GM18498 (cell line): ENCODE measurements around the gene ZNF789.
"Not testable (repeated sequence)": the region's sequence is repeated elsewhere in the genome, so short reads cannot be mapped to it uniquely, and the experiment has no call there.

ENCODE experiments used
- ATAC-seq: cut with Tn5 transposase; IDR thresholded peaks from one replicate; pipeline ENCODE4 v1.9.1; 2021; ENCODE audit warnings: mild to moderate bottlenecking, moderate library complexity; ENCODE audit not compliant: unreplicated experiment

ZNF789 gene

DNA sequence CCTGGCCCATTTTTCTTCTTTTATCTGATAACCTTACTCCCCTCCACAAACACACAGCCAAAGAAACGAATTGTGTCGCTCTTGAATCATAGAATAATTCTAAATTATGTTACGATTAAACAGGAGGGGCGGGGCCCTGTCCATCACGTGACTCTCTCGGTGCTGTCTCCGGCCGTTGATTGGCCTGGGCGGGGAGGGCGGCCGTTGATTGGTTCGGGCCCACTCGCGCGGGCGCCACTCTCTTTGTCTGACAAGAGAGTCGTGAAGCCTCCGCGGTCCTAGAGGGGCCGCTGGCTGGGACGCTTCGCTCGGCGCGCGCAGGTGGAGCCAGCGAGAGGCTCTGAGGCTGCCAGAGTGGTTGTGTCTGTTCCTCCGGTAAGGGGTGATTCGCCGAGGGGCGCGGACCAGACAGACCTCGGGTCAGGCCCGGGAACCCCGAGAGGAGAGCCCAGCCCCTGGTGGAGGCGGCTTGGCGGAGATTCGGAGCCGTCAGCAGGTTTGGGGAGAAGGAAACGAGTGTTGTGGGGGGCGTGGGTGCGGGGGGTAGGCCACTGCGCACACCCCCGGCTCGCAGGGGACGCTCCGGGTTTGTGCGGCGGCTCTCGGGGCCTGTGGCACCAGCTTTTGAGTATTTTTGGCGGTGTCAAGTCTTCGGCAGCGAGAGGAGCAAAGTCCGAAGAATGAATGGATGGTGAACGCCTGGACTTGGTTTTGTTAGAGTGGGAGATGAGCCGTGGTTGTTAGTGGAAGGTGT, at the start of gene ZNF789:
Gene ZNF789, plus strand, starts transcription at position 330 of the 754 bp plus-strand sequence. CDS start 3,567 bp downstream, outside the sequence.
- ATAC-seq, result peak; percentile 96

DNA sequence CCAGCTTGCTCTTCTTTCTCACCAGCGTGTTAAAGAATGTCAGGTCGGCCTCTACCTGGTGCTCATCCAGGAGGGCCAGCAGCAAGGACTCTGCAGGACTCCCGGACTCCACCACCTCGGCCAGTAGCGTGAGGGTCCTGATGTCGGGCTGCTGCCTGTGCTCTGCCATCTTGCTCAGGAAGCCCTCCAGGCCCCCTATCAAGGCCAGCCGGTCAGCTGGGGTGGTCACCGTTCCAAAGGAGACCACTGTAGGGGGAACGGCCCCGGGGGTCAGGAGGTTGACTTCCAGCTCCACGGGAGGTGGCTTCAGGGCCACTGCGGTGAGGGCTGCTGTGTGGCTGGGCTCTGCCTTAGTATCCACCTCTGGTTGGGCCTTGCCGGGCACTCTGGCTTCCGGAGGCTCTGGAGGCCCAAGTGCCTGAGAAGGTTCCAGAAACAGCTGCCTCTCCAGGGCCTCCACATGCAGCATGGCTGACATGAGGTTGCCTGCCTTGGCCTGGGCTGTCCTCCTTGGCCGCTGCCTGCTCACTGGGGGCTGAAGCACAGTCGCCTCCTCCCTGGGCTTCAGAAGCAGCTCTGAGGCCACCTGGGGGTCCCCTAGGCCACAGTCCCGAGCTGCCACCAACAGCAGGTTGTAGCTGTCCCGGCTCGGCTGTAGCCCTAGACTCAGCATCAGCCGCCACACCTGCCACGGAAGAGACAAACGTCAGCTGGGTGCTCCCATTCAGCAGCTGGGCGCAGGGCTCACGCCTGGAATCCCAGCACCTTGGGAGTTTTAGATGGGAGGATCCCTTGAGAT, 47.6 kb upstream of the ZNF789 start:
- ATAC-seq, result no peak

DNA sequence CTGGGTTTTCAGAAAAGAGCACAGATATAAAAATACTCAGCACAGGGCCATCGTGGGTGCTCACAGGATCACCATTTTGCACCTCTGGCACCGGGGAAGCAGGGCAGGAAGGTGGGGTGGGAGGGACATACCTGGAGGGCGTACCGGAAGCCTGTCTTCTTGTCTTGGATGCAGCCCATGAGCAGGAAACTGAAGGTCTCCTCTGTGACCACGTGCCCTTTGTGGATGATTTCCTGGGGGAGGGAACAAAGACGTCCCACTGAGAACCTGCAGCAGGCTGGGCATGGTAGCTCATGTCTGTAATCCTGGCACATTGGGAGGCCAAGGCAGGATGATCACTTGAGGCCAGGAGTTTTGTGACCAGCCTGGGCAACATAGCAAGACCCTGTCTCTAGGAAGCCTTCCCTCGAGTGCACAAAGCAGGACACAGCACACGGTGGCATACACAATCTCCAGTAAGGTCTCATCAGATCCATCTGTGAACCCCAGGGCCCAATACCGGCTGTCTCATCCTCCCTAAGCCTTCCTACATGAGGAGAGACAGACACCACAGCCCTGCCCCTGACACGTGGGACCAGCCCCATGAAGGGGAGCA, 43.6 kb upstream of the ZNF789 start:
- no peak for ATAC-seq

DNA sequence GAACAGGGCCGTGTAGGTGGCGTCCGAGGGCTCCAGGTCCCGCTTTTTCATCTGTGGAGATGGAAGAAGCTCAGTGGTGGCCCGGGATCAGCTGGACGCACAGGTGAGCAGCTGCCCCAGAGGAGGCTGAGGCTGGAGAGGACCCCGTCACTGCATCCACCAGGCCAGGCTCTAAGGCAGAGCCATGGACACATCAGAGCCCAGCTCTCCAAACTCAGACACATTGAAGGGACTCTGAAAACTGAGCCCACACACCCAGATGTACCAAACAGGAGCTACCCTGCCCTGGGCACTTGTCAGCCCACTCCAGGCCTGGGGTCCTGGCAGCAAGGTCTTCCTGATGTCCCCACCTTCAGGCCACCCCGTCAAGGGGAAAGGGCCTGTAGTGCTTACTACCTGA, 42.9 kb upstream of the ZNF789 start:
- no peak for ATAC-seq

DNA sequence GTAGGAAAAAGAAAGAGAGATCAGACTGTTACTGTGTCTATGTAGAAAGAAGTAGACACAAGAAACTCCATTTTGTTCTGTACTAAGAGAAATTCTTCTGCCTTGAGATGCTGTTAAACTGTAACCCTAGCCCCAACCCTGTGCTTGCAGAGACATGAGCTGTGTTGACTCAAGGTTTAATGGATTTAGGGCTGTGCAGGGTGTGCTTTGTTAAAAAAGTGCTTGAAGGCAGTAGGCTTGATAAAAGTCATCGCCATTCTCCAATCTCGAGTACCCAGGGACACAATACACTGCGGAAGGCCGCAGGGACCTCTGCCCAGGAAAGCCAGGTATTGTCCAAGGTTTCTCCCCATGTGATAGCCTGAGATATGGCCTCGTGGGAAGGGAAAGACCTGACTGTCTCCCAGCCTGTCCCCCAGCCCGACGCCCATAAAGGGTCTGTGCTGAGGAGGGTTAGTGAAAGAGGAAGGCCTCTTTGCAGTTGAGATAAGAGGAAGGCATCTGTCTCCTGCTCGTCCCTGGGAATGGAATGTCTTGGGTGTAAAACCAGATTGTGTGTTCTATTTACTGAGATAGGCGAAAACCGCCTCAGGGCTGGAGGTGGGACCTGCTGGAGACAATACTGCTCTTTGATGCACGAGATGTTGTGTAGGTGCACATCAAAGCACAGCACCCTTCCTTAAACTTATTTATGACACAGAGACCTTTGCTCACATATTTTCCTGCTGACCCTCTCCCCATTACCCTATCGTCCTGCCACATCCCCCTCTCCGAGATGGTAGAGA, 40.7 kb upstream of the ZNF789 start:
- not testable (repeated sequence) for ATAC-seq

DNA sequence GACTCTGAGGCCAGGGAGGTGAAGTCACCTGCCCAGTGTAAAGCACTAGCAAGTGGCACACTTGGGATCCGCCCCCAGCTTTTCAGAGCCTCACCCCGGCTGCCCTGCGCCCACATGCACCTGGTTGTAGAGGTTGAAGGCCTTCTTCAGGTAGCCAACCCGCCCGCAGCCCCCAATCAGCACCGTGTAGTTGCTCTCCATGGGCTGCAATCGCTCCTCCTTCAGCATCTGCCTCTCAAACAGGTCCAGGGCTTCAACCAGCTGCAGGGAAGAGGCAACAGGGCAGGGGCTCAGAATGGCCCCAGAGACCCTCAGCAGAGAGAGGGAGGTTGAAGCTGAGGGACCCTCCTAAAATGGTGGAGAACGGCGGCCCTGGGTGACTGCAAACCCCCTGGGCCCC, 39.5 kb upstream of the ZNF789 start:
- no peak for ATAC-seq

DNA sequence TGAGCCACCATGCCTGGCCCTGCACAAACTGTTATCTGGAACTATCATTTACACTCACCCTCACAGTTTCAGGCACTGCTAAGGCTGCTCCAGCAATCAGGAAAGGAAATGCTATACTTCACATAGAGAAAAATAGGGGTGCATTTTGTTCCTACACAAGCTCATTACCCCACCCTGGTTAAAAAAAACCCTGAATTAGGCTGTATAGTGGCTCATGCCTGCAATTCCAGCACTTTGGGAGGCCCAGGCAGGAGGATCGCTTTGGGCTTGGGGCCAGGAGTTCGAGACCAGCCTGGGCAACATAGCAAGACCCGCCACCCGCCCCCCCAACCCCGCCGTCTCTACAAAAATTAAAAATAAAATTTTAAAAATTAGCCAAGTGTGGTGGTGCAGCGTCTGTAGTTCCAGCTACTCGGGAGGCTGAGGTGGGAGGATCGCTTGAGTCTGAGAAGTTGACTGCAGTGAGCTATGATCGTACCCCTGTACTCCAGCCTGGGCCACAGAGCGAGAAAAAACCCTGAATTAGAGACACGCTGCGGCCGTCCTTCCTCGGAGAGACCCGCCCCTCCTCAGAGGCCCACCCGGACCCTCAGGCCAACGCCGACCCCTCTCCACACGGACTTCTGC, 34.6 kb upstream of the ZNF789 start:
- no peak for ATAC-seq

DNA sequence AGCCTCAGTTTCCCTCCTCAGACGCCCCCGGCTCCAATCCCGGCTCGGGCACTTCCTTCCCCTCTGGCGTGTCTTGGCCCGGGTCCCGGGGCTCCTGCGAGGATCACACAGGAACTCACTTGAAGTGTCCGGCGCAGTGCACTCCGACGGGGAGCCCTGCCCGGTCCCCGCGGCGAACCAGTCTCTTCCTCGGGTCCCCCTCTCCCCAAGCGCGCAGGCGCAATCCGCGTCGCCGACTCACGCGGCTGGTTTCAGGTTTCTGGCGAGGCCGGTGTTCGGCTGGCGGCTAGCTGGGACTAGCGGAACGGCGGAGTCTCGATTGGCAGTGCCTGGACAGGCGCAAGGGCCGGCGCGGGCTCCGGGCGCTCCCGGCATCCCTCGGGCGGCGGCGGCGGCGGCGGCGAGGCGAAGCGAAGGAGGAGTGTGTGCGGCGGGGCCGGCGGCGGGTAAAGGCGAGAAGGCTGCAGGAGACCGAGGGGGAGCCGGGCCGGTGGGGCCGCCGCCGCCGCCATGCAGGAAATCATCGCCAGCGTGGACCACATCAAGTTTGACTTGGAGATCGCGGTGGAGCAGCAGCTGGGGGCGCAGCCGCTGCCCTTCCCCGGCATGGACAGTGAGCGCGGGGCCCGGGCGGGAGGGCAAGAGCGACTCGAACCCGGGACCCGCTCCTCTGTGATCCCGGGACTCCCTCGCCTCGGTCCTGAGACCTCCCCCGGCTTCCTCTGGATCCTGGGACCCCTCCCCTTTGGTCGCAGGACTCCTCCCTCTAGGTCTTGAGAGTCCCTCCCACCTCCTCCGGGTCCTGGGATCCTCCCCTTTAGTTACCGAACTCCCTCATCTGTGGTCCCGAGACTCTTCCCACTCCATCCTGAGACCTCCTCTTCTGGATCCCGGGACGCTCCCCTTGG, 33.9 kb upstream of the ZNF789 start, which contains the start of the genes CPSF4 and PTCD1:
Gene CPSF4, plus strand, starts transcription at position 371 of the 908 bp plus-strand sequence. Its CDS starts 140 bp downstream, at position 511.
Gene PTCD1, minus strand, starts transcription at position 226 of the 908 bp plus-strand sequence. CDS start 3,556 bp downstream, outside the sequence.
- peak; percentile 93 for ATAC-seq

DNA sequence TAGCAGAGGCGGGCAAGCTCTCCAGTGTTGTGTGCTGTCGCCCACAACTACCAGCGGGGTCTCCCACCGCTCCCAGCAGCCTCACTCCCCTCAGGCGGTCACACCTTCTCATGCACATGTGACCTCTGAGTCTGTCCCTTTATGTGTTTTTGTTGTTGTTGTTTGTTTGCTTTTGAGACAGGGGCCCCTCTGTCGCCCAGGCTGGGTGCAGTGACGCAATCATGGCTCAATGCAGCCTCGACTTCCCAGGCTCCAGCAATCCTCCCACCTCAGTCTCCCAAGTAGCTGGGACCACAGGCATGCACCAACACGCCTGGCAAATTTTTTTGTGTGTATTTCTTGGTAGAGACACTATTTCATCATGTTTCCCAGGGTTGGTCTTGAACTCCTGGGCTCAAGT, 32.5 kb upstream of the ZNF789 start:
- ATAC-seq, result no peak

DNA sequence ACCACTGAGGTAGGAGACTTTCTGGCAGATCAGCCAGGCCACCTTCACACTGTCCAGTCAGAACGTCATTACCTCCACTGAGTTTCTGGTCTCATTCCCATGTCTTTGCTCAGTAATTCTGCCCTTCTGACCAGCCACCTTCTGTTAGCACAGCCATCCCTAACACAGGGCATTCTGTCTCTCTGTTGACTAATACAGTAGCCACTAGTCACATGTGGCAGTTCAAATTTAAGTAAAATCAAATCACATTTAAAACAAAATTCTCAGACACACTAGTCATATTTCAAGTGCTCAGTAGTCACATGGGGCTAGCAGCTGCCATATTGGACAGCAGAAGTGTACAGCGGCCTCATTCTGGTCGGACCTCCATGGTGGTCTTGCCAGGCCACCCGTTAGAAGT, 26.6 kb upstream of the ZNF789 start:
- ATAC-seq, result no peak

DNA sequence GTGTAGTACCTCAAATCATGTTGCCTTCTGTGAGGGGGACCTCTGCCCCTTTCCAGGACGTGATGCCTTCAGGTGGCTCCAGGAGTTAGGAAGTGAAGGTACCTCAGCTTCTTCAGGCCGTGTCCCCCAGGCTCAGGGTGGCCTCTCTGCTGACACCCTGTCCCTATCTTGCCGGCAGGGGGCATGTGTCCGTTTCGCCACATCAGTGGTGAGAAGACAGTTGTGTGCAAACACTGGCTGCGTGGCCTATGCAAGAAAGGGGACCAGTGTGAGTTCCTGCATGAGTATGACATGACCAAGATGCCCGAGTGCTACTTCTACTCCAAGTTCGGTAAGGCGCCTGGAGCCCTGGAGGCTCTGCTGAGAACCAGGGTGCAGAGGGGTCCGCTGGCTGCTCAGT, 24.7 kb upstream of the ZNF789 start:
- ATAC-seq, result no peak

DNA sequence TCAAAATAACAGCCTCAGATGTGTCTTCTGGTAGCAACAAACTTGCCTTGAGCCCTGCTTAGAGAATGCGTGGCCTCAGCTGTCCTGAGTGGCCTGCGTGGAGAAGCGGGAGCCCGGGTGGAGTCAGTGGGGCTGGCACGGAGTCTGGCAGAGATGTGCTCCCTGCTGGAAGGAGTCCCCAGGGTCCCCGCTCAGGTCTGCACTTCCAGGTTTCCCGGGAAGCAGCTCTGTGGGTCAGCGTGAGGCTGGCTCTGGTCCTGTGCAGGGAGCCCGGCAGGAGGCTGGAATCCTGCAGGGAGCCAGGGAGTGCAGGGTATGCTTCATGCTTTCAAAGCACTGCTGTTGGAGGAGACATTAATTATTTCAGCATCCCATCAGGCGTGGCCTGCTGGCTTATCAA, 23.8 kb upstream of the ZNF789 start:
- ATAC-seq, result no peak

DNA sequence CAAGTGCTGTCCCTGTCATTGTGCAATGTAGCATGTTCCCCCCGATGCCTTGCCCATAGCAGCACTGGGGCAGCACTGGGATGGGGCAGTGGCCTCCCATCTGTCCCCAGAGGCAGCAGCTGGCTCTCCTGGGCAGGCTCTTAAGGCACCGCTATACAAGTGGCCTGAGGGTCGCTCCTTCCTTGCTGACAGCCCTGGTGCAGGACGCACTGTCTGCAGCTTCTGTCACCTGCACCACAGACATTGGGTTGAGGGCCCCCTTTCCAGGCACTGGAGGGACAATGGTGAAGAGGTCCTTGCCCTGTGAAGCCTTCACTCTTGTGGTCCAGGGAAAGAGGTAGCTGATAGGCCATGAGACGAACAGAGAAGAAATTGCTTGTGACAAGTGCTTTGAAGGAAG, 23.4 kb upstream of the ZNF789 start:
- ATAC-seq, result no peak

DNA sequence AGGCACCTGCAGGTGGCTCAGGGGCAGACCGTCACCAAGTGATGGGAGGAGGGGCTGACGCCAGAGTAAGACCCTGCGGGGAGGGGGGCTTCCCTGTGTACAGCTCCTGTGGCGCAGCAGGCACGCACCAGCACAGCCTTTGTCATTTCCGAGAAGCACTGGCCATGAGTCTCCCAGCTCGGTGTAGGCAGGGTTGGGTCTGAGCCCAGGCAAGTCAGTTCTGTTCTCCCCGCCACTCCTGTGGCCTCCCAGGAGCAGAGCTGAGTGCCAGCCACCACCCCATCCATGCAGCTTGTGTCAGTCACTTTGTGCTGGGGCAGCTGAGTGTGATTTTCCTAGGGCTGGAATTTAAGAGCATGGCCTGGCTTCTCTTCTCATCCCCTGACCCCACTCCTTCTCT, 20.8 kb upstream of the ZNF789 start:
- no peak for ATAC-seq

DNA sequence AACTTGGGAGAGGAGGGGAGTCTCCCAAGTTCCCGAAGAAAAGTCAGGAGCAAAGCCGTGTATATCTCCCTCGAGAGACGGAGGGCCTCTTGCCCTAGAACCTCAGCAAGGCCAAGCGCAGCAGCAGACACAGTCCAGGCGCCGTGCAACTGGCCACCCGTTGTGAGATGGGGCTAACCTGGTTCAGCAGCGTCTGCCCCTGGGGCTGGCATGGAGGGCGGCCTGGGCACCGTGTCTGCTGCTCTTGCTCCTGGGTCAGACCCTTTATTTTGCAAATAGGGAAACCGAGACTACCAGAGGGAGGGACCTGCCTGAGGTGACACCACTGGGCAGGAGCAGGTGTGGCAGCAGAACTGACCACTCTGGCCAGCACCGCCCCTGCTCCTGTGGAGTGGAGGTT, 20.1 kb upstream of the ZNF789 start:
- no peak for ATAC-seq

DNA sequence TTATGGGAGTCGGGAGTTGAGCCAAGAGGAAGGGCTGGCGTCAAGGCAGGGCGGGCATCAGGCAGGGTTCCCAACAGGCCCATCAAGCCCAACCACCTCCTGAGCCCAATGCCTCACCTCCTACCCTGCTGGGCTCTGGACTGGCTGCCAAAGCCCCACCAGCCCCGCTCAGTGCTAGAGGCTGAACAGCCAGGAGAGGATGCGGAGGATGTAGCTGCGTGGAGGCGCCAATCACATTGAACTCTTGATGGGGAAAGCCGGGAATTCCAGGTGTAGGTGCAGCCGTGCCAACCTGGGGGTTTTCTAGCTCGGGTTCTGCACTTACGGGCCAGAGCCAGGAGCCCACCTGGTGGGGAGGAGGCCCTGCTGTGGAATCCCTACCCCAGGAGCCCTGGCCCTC, 19.6 kb upstream of the ZNF789 start:
- no peak for ATAC-seq

DNA sequence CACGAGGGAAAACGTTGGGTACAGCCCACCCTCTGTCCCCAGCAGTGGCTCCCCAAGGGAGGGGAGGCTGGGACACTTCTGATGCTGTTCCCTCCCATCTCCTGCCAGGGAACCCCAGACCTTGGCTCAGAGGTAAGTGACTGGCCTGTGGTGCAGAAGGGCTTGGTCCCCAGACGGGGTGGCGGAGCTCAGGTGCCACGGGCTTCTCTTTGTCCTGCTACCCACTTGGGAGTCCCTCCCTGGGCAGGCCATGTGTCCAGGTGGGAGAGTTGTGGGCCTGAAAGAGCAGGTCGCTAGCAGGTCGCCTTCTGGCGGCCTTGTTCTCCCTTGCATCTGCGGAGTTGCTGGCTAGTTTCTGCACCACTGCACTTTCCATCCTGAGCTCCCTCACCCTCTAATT, 16.8 kb upstream of the ZNF789 start:
- ATAC-seq, result no peak

DNA sequence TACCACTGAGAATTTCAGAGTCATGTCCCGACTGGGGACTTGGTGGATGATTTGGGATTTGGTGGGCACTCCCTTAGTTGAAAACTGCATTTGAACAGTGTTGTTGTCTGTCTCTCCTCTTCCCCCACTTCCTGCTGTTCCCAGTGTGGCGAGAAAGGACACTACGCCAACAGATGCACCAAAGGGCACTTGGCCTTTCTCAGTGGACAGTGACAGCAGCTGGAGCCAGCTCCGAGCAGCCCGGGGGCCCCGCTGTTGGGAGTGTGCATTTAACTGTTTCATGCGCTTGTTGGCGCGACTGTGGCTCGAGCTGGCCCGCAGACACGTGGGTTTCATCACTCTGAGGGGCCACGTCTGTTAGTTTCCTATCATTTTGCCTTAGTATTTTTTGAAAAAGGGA, 16.4 kb upstream of the ZNF789 start:
- no peak for ATAC-seq

DNA sequence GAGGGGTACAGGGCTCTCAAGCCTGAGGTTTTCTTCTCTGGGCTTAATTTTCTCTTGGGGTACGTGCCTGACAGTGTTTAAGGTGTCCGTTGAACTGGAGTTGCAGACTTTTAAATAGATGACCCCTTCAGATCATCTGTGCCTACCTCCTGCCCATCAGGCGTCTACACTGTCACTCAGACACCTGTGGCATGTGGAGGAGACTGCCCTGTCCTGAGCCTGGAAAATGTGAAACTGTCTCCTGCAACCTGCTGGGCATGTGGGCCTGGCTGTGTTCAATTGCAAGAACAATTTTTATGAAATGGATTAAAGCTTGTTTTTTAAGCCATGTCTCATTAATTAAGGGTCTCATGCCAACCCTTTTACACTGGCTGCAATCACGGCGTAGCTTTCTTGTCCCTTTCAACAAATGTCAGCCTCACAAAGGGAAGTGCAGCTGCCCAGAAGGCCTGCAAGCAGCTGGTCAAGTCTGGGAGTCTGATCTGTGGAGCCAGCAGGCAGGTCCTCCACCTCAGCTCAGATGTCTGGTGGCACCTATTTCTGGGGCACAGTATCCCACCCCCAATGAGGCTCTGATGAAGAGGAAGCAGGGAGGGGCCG, 15.5 kb upstream of the ZNF789 start:
- no peak for ATAC-seq
